Fibroblast of upper back skin (primary cell): ENCODE data around the gene ZBTB20.
A peak's percentile ranks its signal among the peaks of the same experiment; 100 is the strongest.

Experiments
- DNase-seq: peaks from one replicate; pipeline ENCODE4 v3.0.0-alpha.2; 2013

ZBTB20 gene

DNA sequence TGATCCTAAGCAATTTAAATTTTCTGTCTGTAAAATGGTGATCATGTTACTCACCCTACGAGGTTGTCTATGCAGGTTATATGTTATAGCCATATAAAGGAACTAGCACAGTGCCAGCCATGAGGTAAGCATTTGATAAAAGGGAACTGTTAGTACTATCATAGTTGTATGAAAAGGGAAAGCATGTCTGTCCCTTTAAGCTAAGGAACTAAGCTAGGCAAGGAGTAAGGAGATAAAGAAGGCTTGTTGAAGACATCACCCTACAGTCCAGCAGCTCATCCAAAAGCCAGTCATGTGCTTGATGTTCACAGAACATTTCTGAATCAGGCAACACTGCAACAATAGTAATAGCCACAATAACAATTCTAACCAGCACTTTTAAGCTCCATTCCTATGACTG, 243.9 kb downstream of the ZBTB20 start:
- DNase-seq = no peak

DNA sequence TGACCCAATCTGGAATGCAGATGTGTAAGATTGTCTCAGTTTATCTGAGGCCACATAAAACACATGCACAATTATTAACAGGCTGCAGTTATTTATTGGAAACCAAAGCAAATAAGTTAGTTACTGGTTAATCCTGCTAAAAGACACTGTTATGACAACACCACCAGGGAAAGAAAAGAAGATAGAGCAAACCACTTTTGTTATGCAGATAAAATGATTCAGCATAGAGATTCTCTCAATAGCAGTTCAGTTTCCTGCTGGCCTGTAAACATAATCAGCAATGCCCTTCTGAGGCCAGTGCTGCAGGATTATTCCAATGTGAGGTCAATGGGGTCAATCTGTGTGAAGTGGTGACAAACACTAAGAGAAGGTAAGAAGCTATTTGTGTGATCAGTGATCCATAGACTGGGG, 244.4 kb downstream of the ZBTB20 start:
- no peak for DNase-seq

DNA sequence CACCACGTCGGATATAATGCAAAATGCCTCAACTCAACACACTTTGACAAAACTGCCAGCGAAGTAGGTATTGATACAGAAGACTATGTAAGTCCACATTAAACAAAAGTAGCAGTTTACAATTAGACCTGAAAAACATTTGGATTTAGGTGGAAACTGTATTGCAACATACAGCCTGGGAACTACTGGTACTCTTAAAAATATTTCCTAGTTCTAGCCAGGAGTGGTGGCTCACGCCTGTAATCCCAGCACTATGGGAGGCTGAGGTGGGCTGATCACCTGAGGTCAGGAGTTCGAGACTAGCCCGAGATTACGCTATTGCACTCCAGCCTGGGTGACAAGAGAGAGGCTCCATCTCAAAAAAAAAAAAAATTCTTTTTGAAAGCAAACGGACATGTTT, 246.2 kb downstream of the ZBTB20 start:
- no peak for DNase-seq

DNA sequence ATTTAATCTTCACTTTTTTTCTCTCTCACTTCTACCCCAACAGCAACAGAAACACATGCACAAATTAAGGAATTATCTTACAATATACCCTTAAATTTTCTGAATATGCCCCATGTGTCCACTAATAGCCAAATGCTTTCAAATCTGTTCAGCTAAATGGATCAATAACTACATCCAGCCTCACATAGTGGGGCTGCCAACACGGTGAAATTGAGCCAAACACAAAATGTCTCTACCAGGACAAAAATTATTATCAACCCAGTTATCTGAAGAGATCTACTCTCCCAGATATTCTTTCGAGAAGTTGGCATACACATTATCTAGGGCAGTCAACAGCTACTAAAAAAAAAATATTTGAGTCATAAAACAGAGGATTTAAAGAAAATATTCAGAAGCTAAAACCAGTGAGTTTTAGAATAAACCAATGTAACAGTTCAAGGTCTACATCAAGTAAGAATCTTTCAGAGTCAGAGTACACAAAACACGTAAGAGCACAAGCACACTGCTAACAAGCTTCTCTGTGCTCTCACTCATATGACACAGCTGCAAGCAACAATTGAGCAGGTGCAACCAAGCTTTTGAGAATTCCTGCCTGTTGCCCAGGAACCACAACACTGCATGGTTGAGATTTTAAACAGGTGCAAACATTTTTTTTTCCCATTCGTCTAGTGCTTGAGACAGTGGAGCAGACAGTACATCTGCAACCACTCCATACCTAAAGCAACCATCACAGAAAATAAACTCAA, 247.7 kb downstream of the ZBTB20 start:
- no peak for DNase-seq

DNA sequence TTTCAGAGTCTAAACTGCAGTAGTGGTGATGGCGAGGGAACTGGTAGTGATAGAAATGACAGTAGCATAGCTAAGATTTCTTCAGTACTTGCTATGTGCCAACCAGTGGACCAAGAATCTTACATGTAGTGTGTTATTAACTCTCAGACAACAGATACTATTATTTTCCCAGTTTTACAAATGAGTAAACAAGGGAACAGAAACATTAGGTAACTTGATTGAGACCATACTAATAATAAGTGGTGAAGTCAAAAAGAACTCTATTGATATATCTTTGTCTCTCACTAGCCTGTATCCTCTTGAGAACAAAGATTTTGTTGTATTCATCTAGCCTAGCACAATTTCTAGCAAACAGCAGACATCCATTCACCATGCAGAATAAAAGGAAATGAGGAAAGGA, 250.1 kb downstream of the ZBTB20 start:
- DNase-seq = no peak

DNA sequence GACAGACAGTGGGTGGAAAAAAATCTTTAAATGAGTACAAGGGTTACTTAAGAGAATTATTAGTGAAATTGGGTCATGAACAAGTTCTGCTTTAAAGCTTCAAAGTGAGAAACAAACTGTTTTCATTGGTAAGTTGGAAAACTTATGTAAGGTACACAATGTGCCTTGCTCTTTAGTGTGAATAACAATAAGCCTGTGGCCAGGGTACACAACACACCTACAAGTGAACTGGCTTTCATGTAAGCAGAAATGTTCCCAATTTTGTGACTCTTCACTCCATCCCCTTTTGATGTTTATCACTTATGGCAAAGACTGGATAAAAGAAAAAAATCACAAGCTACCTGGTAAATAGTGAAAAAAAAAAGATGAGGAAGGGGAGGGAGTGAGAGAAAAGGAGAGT, 253.7 kb downstream of the ZBTB20 start:
- no peak for DNase-seq

DNA sequence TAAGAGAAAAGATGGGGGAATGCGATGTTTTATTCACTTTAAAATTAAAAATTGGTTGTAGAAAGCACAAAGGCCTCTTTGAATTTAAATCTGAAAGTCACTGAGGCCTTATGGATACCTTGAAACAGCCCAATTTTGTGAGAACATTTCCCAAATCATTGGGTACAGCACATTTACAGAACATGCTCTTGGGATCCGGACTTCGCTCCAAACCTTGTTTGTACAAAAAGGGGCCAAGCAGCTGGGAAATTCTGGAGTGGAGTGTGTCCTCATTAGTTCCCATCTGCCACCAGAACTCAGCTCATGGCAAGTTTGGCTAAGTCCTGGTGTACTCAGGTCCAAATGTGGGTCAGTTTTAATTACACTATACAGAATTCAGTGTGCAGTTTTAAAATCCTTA, 254.2 kb downstream of the ZBTB20 start:
- DNase-seq = no peak

DNA sequence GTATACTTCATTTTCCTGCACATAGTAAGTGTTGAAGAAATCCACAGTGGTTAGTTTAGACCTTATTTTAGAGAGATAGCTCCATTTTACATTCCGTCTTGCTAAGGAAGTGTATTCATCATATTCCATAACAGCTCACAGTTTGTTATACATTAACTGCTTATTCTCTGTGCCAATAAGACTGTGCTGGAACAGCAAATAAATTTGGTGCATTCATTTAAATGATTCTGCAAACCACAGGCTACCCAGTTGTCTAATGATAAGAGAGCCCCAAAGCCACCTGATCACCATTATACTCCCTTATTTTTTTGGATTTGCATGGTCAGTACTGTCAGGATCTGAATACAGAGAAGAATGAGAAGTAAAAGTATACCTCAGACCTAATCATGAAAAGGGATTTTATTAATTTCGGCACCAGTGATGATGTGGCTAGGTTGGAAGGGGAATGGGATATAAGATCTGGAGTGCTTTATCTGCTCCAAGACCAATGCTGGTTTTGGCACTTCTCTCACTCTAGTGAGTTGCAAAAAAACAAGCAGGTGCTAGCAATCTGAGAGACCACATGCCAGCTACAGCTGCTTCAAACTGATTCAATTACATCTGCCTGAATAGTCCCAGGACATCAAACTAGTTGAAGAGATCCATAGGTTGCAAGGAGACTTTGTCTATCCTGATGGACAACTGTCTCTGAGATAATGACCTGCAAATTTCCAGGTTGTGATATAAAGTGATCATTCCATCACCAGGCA, 254.8 kb downstream of the ZBTB20 start:
- no peak for DNase-seq

DNA sequence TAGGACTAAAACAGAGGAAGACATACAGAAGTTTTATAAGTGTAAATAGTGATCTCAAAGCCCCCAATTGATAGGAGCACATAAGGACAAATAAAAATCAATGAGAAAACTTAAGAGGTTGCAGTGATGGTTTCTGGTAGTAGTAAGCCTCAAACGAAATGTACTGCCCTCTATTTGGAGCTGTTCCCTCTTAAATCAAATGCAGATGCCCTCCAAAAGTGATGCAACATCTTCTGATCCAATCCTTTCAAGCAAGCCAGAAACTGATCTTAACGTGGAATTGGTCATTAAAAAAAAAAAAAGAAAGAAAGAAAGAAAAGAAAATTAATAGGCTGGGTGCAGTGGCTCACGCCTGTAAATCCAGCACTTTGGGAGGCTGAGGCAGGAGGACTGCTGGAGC, 259.3 kb downstream of the ZBTB20 start:
- peak; percentile 63 for DNase-seq

DNA sequence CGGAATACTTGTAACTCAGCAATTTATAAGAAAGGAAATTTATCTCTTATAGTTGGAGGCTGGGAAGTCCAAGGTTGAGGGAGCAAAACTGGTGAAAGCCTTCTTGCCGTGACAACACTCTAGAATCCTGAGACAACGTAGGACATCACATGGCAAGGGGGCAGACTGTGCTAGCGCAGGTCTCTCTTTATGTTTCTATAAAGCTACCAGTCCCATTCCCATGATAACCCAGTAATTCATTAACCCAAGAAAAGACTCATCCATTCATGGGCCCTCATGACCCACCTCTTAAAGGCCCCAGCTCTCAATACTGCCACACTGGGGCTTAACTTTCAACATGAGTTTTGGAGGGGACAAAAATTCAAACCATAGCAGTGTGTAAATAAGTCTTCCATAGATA, 260.2 kb downstream of the ZBTB20 start:
- DNase-seq = no peak

DNA sequence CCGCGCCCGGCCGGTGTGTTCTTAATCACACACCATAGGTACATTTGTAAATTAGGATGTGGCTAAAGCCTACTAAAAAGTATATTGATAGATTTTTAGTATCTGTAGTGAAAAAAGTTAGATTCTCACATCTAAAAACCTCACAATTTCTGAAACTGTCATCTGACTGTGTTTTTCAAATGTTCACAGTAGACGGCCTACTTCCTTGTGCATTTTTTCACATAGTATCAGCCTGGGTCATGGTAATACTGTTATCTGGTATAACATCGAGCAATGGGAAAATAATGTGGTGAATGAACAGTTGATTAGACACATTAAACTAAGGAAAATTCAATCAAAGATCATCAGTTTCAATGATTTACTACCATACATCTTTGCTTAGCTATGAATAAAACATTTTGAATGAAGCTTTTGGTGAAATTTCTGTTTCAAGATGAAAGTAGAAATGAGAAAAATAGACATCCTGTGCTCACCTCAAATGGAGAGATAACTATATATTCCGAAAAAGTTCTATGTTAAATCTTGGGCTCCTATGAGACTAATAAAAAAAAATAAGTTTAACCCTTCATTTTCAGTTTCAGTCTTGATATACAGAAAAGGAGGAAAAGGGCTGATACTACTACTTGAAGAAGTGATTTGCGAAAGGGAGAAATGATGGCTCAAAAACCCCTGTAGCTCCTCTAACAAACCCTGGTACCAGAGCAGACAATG, 262.7 kb downstream of the ZBTB20 start:
- no peak for DNase-seq

DNA sequence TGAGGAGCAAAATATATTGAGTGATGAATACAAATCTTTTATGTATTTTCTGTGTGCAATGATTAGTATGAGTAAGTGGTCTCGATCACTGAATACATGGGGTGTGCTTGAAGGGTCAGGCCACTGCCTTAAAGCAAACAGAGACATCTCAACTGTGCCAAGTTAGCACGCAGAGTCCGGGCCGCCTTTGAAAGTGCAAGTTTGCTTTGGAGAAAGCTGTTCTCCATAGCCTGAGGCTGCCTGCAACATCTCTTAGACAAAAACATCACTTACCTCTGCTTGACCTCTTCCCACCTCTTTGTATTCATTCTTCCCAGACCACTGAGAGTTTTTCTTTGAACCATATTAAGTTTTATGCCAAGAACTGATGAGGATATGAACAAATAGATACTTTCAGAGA, 267.0 kb downstream of the ZBTB20 start:
- DNase-seq = no peak

DNA sequence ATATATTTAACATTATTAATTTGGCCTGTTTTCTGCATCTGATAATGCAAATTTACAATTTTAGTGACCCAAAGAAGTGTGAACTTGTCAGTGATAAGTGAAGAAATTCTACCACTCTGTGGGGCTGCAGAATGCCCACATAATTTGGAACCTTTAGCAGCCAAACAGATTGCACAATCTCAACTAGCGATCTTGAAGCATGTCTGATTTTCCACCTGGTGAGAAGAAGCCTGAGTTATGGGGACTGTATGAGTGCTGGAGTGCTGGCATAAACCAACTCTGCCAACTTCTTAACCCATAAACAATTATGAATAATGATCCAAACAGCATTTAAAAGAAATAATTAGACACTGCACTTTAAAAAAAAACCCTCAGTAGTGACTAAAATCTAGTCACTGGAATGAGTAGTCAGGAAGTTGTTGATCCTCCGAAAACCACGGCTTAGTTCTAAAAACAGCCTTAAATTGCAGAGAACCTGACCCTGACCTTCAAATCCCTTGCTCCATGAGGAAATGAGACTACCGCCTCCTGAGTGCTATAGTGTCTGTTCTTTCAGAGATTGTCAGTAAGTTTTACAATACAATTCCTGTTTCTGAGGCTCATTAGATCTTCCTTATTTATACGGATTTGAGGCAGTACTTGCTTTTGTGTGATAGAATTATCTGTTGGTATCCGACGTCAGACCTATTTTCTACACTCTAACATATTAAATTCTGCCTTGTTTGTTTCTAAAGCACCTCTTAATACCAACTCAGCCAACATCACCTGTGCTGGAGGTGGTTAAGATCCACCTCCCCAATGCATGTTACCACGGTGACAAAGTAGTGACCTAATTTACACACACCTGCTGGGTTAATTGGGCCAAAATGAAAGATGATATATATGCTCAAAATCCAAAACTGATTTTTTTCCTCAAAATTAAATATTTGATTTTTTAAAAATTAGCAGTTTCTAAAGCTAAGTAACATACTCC, 267.7 kb downstream of the ZBTB20 start:
- DNase-seq = peak; percentile 47

DNA sequence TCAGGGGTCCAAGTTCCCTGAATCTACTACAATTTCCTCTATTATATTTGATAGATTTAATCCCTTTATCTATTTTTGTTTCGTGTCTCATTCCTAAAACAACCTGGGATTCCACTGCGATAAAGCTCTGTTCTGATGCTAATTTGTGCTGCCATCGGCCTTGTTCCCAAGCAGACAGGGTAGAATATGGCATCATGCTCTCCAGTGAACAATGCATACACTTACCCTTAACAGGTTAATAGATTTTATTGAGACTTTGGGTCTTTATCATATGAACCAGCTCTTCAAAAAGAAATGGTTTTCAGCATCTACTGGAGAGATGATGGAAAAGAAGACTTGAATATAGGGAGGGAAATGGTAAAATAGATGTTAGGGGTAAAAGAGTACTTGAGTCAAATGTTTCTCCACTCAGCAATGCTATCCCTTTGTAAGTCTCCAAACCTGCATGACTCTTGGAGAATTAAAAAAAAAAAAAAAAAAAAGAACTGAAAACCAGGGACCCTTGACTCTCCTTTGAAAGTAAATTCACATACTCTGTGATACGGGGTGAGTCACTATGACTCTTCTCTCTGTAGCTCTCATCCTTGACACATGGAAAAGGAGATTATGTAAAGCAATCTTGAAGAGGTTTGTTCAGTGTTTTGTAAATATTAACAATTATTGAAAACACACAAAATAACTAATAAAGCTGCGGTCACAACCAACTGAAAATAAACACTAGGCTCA, 268.8 kb downstream of the ZBTB20 start:
- DNase-seq = peak; percentile 41

DNA sequence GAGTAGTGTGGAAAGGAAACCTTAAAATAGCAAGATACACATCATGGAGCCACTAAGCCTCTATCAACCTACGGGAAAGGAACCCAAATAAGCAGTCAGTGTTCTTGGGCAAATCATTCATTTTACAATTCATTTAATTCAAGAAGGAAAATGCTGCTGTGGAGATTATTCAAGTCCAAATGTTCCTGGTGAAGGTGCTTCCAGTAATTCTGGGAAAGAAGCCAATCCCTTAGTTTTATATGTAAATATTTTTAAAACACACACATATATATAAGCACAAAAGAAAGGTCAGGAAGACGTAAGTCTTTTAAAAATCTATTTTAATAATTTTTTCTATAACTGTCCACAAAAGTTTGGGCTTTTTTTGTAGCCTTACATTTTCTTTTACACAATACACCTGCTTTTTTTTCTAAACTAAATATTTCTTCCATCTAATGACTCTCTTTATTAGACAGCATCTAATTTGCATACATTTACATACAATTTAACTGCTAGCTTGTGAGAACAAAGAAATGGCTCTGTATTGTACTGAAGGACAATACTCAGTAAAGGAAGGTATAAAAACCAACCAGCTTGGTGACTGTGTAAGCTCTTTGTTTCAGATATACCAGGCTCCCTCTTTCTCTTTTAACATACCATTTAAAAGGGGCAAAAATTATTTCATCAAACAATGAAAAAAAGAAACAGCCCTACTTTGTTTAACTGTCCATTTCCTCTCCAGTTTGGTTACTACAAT, 269.5 kb downstream of the ZBTB20 start:
- no peak for DNase-seq

DNA sequence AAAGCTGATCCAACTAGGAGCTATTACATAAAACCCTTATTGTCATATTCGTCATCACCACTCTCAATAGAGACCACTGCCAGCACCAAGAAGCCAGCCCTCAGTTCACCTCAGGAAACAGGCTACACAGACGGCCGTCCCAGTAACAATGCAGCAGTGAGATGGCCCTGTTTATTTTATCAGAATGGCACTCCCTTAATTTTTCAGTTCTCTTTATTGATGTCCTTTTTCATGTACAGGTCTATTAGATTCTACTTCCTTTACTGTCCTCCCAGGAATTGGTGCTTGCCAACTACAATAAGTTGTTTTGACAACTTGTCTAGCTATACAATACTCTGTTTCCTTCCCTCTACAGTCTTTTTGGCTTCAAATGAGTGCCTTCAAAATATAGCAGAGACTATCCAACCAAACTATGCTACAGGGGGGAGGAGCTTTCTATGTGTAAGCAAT, 272.5 kb downstream of the ZBTB20 start:
- DNase-seq = no peak

DNA sequence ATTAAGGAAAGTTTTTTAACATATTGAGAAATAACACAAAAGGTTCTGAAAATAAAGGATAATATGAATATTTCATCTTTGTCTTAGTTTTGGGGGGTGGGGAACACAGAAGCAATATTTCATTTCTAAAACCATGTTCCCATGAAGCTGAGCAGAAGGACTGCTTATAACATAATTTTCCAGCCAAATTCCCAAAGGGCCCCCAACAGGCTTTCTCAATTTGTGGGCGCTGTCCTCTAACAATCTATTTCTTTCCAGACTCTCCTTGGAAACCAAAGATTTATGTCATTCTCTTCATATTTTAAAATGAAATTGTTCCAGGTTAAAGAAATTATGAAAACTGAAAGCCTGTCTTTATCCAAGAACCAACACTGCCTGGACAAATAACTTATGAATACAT, 273.5 kb downstream of the ZBTB20 start:
- DNase-seq = no peak

DNA sequence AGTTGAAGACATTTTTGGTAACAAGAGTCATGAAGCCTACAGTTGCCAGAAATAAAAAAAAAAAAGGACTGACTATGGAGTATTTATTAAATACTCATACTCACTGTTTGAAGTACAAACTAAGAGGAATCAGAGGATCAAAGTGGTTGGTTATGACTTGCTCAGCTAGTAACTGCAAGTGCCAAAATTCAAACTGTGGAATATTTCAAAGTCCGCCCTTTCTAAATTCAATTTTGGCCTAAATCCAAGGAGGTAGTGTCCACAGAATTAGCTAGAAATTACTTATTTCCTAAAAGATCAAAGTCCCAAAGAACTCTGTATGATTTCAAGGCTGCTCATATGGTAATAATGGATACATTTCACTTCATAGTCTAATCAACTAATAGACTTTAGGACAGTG, 274.5 kb downstream of the ZBTB20 start:
- DNase-seq = no peak

DNA sequence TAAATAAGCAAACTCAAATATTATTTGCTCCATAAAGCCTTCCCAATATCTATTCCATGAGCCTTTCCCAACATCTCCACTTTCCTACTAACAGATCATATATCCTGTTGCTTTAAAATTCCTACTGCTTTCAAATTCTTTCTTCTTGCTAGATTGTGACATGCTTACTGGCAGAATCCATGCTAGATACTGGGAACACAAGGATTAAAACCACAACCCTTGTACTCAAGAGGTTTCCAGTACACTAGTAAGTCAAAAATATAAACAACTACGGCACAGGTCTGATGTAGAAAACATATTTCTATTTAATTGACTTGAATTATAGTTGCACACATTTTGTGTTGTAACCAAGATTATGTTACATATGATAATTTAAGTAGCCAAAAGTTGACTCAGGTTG, 275.0 kb downstream of the ZBTB20 start:
- DNase-seq = no peak

DNA sequence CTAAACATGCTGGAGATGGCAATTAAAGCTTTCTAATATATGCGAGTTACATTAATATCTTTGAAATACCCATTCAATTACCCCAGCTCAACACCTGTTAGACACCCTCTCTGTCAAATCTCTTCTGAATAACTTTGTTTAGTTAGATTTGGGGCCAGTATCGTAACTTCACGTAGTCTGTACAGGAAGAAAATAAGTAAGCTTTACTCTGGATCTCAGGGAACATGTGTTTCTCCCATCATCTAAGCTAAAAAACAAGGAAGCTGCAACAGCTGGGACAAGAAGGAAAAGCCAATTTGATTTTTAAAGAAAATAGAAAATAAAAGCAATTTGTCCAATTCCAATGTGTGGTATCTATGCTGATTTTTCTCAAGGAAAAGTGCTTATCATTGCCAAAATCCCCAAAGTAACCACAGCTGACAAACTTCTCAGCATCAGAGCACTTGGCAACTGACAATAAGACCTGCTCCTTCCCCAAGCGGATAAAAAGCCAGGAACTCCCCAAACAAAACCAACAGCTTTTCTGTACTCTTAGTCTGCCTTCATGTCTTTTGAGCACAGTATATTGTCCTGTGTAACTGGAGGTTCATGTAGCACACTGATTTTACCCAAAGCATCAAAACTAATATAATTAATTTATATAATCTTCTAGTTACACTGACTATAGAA, 279.1 kb downstream of the ZBTB20 start:
- no peak for DNase-seq

DNA sequence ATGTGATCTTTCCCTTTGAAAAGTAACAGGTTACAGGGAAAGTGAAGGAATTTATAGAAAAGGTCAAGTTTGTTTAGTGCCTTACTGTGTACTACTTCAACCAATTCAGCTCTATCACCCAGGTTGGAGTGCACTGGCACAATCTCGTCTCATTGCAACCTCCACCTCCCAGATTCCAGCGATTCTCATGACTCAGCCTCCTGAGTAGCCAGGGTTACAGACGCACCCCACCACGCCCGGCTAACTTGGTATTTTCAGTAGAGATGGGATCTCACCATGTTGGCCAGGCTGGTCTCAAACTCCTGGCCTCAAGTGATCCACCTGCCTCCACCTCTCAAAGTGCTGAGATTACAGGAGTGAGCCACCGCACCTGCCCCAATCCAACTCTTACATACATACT, 279.7 kb downstream of the ZBTB20 start:
- no peak for DNase-seq
